Stimulated activated naive CD8-positive, alpha-beta T cell treated with anti-CD3 and anti-CD28 coated beads, Interleukin-15, amount 100 ng/mL, for 72 hours (primary cell): ENCODE measurements around the gene SSH2.
"Not testable (repeated sequence)": the region's sequence is repeated elsewhere in the genome, so short reads cannot be mapped to it uniquely, and the experiment has no call there.

Experiments
- ATAC-seq: fragments of 150-1000 bp; cut with Tn5 transposase; 2 replicates; pipeline ENCODE4 v1.10.0; 2021; ENCODE audit warnings: mild to moderate bottlenecking, moderate library complexity
- DNase-seq, 2 donors: peaks; one replicate each; pipeline ENCODE4 v3.0.0; 2021 to 2022
- H3K27ac Mint-ChIP-seq, 2 donors: one replicate each; pipeline ENCODE4 v1.8.0; 2022; ENCODE audit warnings: mild to moderate bottlenecking in 2 of 2, mixed read lengths in 2 of 2, moderate library complexity in 2 of 2
- H3K27me3 Mint-ChIP-seq: one replicate; pipeline ENCODE4 v1.8.0; 2022; ENCODE audit warnings: mixed read lengths
- H3K4me1 Mint-ChIP-seq: one replicate; pipeline ENCODE4 v1.8.0; 2022; ENCODE audit warnings: mild to moderate bottlenecking, mixed read lengths
- H3K4me3 Mint-ChIP-seq, 2 donors: one replicate each; pipeline ENCODE4 v1.8.0; 2022; ENCODE audit warnings: mild to moderate bottlenecking in 2 of 2, mixed read lengths in 2 of 2, moderate library complexity in 1 of 2
- H3K9me3 Mint-ChIP-seq, 2 donors: one replicate each; pipeline ENCODE4 v1.8.0; 2022; ENCODE audit warnings: mixed read lengths in 2 of 2

Gene SSH2

DNA sequence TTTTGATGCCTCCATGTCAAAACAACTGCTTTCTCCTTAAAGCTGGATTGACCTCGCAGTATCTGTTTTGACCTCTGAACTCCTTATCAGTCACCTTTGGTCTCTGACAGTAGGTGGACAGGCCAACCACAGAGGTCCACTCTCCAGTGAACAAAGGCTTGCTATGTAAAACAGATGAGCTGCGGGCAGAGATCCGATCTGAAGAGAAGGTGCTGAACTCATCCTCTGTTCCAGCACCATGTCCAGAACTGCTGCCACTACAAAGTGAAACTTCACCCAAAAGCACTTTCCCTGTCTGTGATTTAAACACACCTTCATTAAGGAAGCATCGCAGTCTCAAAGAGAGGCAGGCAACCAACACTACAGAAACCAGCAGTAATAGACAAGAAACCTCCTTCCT, 190.0 kb downstream of the SSH2 start:
- no peak for DNase-seq
- ATAC-seq, result no peak
- Mint-ChIP-seq H3K9me3 (no peaks in the 10 kb centered on the region), H3K27me3 (no peaks in the 10 kb centered on the region), H3K4me1 (peaks cover 62% of the 10 kb centered on the region), H3K27ac (peak overlapping the region in 1 of 2 donors; percentile 12), H3K4me3 (no peak overlapping the region)

DNA sequence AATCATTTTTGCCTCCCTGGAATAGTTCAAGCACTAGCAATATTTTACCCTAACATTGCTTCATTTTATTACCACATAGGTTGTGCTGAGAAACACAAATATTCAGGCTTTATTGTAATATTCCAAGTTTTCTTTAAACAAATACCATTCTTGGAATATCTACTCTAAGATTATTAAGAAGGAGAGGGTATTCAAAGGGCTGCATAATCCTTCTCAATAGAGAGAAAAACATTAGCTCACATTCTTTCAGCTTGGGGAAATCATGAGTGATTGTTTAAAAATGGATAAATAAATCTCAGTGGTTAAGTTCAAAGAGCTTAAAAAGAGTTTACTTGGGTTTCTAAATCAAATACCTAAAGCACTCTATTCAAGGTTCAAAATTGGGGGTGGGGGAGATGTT, 195.4 kb downstream of the SSH2 start:
- no peaks in the 10 kb centered on the region for H3K9me3 Mint-ChIP-seq
- H3K4me1 Mint-ChIP-seq, result peaks cover 36% of the 10 kb centered on the region

DNA sequence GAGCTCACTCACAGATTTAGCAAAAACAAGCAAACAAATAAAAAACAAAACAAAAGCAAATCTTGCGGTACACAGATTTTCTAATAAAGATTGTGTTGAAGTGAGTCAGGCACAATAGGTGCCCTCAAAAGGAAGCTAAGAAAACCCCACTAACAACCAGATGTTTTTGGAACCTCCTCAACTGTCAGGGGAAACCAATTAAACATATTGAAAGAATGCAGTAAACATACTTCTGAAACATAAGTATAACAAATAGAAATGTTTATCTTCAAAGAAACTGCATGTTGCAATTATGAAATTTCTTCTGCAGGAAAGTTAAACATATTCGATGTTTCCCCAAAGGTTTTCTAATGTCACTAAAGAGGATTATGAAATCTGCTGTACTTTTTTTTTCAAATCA, 196.9 kb downstream of the SSH2 start:
- Mint-ChIP-seq H3K4me3 (no peak overlapping the region), H3K27me3 (no peaks in the 10 kb centered on the region), H3K4me1 (peaks cover 50% of the 10 kb centered on the region), H3K9me3 (peaks cover 8 to 9% of the 10 kb centered on the region in 2 donors), H3K27ac (no peak overlapping the region)
- ATAC-seq, result no peak
- DNase-seq, result no peak

More for the DNA sequence above, 195.4 kb downstream of the SSH2 start:
- DNase-seq (no peak), ATAC-seq (no peak)
- no peak overlapping the region for H3K4me3 Mint-ChIP-seq
- no peaks in the 10 kb centered on the region for H3K27me3 Mint-ChIP-seq
- peak overlapping the region in 1 of 2 donors; percentile 52 for H3K27ac Mint-ChIP-seq

DNA sequence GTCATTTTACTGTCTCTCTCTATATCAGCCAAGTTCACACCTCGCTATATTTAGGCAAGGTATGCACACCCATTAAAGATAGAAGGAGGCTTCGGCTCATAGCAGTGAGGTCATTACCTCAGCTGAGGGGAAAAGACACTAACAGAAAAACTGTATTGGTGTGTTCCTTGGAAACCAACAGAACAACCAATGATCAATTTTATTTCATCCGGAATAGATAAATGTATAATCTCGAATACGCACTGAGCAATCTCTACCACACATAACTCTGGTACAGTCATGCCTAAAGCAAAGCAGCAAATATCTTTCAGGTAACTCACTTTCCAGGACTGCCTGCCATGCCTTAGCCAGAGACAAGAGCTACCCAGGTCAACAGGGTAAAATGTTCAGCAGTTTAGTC, 197.4 kb downstream of the SSH2 start:
- H3K27me3 Mint-ChIP-seq, result no peaks in the 10 kb centered on the region
- peaks cover 10 to 13% of the 10 kb centered on the region in 2 donors for H3K9me3 Mint-ChIP-seq
- no peak for DNase-seq
- H3K4me1 Mint-ChIP-seq, result peaks cover 56% of the 10 kb centered on the region
- H3K4me3 Mint-ChIP-seq, result no peak overlapping the region
- ATAC-seq, result no peak
- peak overlapping the region in 1 of 2 donors; percentile 6 for H3K27ac Mint-ChIP-seq

DNA sequence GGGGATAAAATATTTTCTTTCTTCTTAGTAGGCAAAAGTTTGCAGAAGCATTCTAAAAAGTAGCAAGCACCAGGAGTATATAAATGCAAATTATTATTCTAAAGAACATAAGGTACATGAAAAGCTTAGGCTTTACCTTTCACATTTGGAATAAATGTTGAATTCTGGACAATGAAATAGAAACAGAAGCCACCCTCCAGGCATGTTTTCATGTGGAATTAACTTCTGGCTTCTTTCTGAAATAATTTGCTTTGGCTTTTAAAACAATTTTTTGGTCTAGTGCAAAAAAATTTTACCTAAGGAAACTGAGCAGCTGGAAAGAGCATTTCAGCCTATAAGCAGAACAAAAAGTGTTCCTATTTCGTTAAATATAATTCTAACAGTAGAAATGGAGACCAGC, 197.8 kb downstream of the SSH2 start:
- Mint-ChIP-seq H3K27me3 (no peaks in the 10 kb centered on the region), H3K4me1 (peaks cover 60% of the 10 kb centered on the region), H3K4me3 (no peak overlapping the region), H3K9me3 (peaks cover 10 to 13% of the 10 kb centered on the region in 2 donors), H3K27ac (no peak overlapping the region)
- no peak for DNase-seq
- ATAC-seq, result no peak

DNA sequence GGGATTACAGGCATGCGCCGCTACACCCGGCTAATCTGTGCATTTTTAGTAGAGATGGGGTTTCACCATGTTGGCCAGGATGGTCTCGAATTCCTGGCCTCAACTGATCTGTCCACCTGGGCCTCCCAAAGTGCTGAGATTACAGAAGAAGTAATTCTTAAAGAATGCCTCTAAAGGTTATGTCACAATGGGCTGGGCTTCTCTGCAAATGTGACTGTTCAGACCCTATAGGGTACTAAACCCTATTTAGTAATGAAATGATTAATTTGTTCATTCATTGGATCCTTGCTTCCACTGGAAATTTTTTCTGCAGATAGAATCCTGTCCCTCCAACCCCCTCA, 198.5 kb downstream of the SSH2 start:
- no peak overlapping the region for H3K4me3 Mint-ChIP-seq
- no peaks in the 10 kb centered on the region for H3K27me3 Mint-ChIP-seq
- H3K4me1 Mint-ChIP-seq, result peaks cover 67% of the 10 kb centered on the region
- no peak for ATAC-seq
- no peak overlapping the region for H3K27ac Mint-ChIP-seq
- peaks cover 10 to 13% of the 10 kb centered on the region in 2 donors for H3K9me3 Mint-ChIP-seq
- no peak for DNase-seq

DNA sequence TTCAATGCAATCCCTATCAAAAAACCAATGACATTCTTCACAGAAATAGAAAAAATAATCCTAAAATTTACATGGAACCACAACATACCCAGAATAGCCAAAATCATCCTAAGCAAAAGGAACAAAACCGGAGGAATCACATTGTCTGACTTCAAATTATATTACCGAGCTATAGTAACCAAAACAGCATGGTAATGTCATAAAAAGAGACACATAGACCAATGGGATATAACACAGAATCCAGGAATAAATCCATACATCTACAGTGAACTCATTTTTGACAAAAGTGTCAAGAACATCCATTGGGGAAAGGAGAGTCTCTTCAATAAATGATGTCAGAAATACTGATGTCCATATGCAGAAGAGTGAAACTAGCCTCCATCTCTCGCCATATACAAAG, 201.5 kb downstream of the SSH2 start:
- no peak for DNase-seq
- Mint-ChIP-seq H3K27ac (no peak overlapping the region), H3K9me3 (peaks cover 10 to 13% of the 10 kb centered on the region in 2 donors), H3K27me3 (no peaks in the 10 kb centered on the region), H3K4me3 (no peak overlapping the region), H3K4me1 (peaks cover 75% of the 10 kb centered on the region)
- no peak for ATAC-seq

DNA sequence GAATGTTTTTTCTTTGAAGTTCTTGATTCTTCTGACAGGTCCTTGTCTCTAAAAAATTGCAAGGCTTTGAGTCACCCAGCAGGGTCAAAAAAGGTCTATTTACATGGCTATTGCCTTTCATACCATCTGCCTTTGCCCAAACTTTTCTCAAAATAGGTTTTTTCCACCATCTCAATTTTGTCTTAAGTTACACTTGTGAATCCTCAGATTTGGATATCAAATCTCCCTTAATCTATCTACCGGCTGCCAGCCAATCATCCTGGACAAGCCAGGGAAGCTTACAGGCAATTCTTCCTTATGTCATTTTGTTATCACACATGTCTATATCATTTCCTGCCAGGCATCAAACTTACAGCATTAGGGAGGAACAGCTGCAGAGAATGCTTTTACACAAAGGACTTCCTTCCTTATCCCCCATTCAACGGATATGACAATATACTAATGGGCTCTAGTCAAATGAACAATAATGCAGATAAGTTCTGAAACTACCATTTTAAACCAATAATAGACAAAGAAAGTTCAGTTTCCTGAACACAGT, 203.2 kb downstream of the SSH2 start:
- H3K4me1 Mint-ChIP-seq, result peaks cover 84% of the 10 kb centered on the region
- peak overlapping the region; percentile 56 to 71 for H3K4me3 Mint-ChIP-seq
- no peaks in the 10 kb centered on the region for H3K27me3 Mint-ChIP-seq
- peak overlapping the region in 1 of 2 donors; percentile 94 for H3K27ac Mint-ChIP-seq
- H3K9me3 Mint-ChIP-seq, result peaks cover 10 to 13% of the 10 kb centered on the region in 2 donors
- ATAC-seq (peak; percentile 70), DNase-seq (no peak)

DNA sequence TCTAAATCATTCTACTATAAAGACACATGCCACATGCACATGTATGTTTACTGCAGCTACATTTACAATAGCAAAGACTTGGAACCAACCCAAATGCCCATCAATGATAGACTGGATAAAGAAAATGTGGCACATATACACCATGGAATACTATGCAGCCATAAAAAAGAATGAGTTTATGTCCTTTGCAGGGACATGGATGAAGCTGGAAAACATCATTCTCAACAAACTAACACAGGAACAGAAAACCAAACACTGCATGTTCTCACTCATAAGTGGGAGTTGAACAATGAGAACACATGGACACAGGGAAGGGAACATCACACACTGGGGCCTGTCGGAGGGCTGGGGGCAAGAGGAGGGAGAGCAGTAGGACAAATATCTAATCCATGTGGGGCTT, 204.6 kb downstream of the SSH2 start:
- Mint-ChIP-seq H3K27ac (peak overlapping the region in 1 of 2 donors; percentile 49), H3K4me1 (peaks cover 92% of the 10 kb centered on the region), H3K9me3 (peaks cover 10 to 13% of the 10 kb centered on the region in 2 donors)
- H3K27me3 Mint-ChIP-seq, ATAC-seq, DNase-seq, H3K4me3 Mint-ChIP-seq: not testable (repeated sequence)

DNA sequence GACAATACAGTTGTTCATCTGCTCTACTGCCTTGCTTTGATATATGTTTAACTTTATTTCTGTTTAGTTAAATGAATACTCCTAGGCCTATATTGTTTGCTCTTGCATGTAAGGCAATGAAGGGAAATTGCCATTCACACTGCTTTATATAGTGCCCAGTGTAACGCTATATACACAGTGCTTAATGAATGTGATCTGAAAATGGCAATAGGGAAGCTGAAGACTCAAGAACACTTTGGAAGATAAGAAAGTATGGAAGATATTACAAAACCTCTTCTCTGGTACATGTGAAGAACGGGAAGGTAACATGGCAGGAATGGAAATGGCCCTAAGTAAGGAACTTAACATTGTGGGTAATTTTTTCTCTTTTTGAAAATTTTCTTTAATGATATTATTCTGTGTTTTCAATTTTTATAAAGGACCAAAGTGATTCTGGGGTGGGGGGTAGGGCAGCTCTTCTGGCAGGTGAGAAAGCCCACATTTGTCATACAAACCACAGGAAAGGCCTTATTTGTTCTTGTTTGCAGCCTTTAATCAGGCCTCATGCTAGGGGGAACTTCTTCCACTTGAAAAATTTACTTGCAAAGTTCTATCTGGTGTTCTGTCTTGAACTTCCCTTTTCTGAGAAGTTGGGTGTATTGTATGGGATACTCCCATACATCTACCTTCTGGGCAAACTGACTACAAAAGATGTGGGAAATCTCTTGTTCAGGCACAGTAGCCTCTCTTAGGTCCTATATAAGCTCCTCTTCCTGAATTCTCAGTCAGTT, 206.6 kb downstream of the SSH2 start:
- H3K27me3 Mint-ChIP-seq, result no peaks in the 10 kb centered on the region
- H3K27ac Mint-ChIP-seq, result peak overlapping the region; percentile 46 to 87
- peaks cover 84% of the 10 kb centered on the region for H3K4me1 Mint-ChIP-seq
- H3K9me3 Mint-ChIP-seq, result peaks cover 5 to 7% of the 10 kb centered on the region in 2 donors
- ATAC-seq (peak; percentile 82), DNase-seq (no peak)
- peak overlapping the region; percentile 47 to 77 for H3K4me3 Mint-ChIP-seq

DNA sequence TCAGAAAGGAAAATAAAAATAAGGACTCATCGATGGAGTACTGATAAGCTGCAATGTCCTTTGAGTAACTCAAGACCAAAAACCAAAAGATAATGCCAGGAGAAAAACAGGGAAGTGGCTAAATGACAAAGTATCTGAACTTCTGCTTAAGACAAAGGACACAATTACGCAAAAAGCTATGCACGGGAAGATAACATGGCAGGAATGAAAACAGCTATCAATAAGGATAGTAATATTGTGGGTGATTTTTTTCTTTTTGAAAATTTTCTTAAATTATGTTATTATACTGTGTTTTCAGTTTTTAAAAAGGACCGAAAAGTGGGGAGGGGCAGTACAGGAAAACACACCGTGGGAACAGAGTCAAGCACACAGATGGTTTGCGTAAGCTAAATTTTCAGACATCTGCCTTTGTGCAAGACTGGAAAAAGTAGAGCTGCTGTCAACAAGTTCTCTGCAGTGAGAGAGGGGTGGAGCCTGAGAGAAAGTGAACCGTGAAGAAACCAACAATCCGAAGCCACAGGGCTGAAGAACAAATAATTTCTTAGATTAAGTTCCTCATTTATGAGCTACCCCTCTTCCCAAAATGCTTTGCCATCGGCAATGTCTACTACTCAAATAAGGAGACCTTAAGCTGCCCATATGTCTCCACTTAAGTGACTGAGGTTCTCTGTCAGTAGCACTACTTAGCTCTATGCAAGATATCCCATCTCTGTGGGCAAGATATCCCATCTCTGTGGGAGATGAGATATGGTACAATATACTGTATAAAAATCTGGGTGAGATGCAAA, 207.4 kb downstream of the SSH2 start:
- Mint-ChIP-seq H3K27ac (peak overlapping the region; percentile 4 to 73), H3K27me3 (no peaks in the 10 kb centered on the region), H3K4me3 (peak overlapping the region; percentile 47 to 77), H3K4me1 (peaks cover 83% of the 10 kb centered on the region), H3K9me3 (no peaks in the 10 kb centered on the region)
- DNase-seq (no peak), ATAC-seq (peak; percentile 56)

DNA sequence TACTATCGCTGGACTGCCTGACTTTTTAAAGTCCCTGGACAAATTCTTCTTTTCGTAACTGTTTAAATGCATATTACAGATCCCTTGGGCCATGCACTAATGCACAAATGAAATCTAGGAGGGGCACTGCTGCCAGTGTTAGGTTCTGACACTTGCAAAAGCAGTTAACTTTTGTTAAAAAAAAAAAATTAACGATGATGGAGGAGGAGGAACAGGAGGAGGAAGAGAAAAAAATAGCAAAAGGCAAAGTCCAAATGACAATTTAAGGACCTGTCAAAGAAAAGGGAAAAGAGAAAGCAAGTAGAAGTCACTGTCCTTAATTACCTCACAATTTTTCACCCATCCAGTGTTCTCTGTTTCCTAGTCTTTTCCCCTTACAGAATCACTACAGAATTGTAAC, 209.5 kb downstream of the SSH2 start:
- H3K4me1 Mint-ChIP-seq, result peaks cover 82% of the 10 kb centered on the region
- no peak overlapping the region for H3K27ac Mint-ChIP-seq
- no peaks in the 10 kb centered on the region for H3K9me3 Mint-ChIP-seq
- H3K27me3 Mint-ChIP-seq, result no peaks in the 10 kb centered on the region
- ATAC-seq, result no peak
- DNase-seq, result no peak
- H3K4me3 Mint-ChIP-seq, result no peak overlapping the region

DNA sequence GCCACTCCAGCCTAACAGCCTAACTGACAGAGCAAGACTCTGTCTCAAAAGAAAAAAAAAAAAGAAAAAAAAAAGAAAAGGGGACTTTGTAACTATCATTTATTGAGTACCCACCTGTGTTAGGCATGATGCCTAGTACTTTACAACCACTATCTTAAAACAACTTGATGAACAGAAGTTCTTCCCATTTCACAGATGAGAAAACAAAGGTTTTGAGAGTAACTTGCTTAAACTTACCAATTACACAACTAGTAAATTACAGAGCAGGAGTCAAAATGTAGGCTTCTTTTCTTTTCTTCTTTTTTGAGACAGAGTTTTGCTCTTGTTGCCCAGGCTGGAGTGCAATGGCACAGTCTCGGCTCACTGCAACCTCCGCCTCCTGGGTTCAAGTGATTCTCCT, 210.6 kb downstream of the SSH2 start:
- peaks cover 84% of the 10 kb centered on the region for H3K4me1 Mint-ChIP-seq
- ATAC-seq, result no peak

DNA sequence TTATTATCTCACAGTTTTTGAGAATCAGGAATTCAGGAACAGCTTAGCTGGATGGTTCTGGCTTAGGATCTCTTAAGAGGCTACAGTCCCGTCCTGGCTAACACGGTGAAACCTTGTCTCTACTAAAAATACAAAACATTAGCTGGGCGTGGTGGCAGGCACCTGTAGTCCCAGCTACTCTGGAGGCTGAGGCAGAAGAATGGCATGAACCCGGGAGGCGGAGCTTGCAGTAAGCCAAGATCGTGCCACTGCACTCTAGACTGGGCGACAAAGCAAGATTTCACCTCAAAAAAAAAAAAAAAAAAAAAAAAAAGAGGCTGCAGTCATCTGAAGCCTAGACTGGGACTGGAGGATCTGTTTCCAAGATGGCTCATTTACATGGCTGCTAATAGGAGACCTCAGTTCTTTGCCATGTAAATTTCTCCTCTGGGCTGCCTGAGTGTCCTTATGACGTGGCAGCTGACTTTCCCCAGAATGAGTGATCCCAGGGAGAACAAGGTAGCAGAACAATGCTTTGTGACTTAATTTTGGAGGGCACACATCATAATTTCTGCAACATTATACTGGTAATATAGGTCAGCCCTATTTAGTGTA, 211.5 kb downstream of the SSH2 start:
- Mint-ChIP-seq H3K27ac (no peak overlapping the region), H3K4me3 (no peak overlapping the region), H3K4me1 (peaks cover 84% of the 10 kb centered on the region), H3K9me3 (no peaks in the 10 kb centered on the region), H3K27me3 (no peaks in the 10 kb centered on the region)
- DNase-seq (no peak), ATAC-seq (no peak)

More for the DNA sequence above, 210.6 kb downstream of the SSH2 start:
- H3K9me3 Mint-ChIP-seq, result no peaks in the 10 kb centered on the region
- DNase-seq, result no peak
- H3K27me3 Mint-ChIP-seq, result no peaks in the 10 kb centered on the region
- no peak overlapping the region for H3K27ac Mint-ChIP-seq
- no peak overlapping the region for H3K4me3 Mint-ChIP-seq

DNA sequence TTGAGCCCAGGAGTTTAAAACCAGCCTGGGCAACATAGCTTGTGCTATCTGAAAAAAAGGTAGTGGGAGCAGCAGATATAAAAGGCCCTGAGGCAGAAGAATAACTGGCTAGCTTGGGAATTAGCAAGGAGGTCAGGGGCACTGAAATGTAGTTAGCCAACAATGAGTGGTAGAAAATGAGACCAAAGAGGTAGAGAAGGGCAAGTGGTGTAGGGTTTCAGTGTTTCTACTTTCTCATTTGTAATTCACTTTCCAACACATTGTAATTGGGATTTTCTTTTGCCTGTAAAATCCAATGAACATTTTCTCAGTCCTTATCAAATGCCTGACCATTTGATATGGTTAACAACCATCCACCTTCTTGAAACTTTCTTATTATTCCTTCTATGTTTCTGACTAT, 212.2 kb downstream of the SSH2 start:
- Mint-ChIP-seq H3K4me3 (no peak overlapping the region), H3K4me1 (peaks cover 82% of the 10 kb centered on the region), H3K27me3 (no peaks in the 10 kb centered on the region), H3K27ac (no peak overlapping the region), H3K9me3 (no peaks in the 10 kb centered on the region)
- DNase-seq (no peak), ATAC-seq (no peak)

DNA sequence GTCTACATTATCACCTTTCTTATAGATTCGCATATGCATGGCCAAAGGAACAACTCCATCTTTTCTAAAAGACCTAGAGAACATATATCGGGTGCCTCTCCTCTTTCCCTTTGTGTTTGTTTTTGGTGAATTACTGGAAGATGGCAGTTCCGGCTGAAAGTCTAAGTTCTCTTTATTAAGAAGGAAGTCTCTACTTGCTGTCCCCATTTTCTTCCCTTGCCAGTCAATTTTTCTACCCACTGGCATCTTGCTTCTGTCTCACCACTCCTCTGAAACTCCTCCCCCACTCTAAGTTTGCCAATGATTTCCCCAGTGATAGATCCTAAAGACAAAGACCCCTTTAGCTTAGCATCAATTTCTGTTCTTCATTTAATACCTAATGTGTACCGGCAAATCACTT, 213.5 kb downstream of the SSH2 start:
- Mint-ChIP-seq H3K4me3 (no peak overlapping the region), H3K27ac (no peak overlapping the region), H3K4me1 (peaks cover 78% of the 10 kb centered on the region), H3K9me3 (no peaks in the 10 kb centered on the region), H3K27me3 (no peaks in the 10 kb centered on the region)
- ATAC-seq (no peak), DNase-seq (no peak)
